Gastrocnemius medialis (tissue), 4 donors: ENCODE measurements around the gene NHEJ1.

ENCODE experiments used
- POLR2A ChIP-seq, 2 donors: fragments of 450-650 bp; IDR thresholded peaks; one replicate each; pipeline ENCODE4 v1.6.1; 2017; ENCODE audit warnings: antibody characterized with exemption in 2 of 2, mild to moderate bottlenecking in 2 of 2, moderate library complexity in 2 of 2
- TF ChIP-seq, protein P1 (sequence below), 5 experiments: fragments of 450-650 bp in 3 of 5; fragments of 200-600 bp in 2 of 5; sonication (generic) in 2 of 5; IDR thresholded peaks in 4 of 5; conservative IDR thresholded peaks in 1 of 5; 1 replicate in 4 of 5; 2 replicates in 1 of 5; pipeline ENCODE4 v1.5.1; 2016 to 2019; ENCODE audit warnings: antibody characterized with exemption in 5 of 5, mild to moderate bottlenecking in 3 of 5, moderate library complexity in 3 of 5

DNA sequence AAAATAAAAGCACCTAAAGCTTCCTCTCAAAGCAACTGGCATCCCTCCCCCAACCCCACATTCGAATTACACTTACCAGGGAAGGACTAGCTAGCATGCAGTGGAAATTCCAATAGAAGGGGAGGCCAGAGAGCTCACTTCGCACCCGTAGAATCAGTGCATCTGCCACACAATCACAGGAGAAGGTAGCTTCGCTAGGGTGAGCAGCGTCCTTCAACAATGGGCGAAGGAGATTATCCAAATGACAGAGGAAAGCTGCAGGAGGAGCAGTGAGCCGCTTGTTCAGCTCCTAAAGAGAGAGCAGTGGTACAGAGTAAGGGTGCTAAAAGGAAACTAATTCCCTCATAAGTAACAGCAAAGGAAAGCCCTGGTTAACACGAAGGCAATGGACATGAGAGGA lies 3.2 kb downstream of the NHEJ1 start:
- TF ChIP-seq, protein P1, sequence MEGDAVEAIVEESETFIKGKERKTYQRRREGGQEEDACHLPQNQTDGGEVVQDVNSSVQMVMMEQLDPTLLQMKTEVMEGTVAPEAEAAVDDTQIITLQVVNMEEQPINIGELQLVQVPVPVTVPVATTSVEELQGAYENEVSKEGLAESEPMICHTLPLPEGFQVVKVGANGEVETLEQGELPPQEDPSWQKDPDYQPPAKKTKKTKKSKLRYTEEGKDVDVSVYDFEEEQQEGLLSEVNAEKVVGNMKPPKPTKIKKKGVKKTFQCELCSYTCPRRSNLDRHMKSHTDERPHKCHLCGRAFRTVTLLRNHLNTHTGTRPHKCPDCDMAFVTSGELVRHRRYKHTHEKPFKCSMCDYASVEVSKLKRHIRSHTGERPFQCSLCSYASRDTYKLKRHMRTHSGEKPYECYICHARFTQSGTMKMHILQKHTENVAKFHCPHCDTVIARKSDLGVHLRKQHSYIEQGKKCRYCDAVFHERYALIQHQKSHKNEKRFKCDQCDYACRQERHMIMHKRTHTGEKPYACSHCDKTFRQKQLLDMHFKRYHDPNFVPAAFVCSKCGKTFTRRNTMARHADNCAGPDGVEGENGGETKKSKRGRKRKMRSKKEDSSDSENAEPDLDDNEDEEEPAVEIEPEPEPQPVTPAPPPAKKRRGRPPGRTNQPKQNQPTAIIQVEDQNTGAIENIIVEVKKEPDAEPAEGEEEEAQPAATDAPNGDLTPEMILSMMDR (IDR thresholded peaks at IDR 0.05 in 4 of 5, conservative IDR thresholded peaks at IDR 0.05 in 1 of 5), result no peak
- no peak for TF ChIP-seq POLR2A (IDR thresholded peaks at IDR 0.05)
